ENCODE data around the gene SS18L1.

Gene SS18L1

DNA sequence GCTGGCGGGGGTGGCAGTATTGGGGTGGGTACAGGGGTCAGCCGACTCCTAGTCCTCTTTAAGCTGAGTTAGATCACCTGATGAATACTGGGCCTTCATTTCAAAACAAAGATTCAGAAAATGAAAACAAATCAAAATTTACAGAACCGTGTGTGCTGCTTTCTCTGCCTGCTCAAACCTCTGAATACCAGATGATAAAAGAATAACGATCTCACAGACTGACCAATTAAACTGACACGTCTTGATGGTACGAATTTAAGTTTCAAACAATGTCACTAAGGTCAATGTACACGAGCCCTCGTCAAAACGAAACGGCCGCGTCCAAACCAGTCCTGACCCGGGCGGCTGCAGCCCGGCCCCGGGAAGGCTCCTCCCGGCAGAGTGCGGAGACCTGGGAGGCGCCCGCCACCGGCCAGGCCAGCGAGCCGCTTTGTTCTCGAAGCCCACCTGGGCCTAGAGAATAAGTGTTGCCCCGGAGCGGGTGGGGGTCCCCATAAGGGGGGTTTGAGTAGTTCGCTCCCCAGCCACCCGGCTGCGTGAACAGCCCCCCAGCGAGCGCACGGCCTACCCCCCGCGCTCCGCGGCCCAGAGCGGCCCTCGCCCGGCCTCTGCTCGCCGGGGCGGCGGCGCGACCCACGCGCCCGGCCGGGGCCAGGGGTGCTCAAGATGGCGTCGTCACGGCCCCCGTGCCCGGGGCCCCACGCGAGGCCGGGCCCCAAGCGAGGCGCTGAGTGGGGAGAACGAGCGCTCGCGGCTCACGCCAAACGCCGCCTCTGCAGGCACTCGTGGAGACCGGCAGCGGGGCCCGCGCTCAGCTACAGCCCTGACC, 1.1 kb upstream of the SS18L1 start (continued):
- TF ChIP-seq ZFP30 (CRISPR knock-in tag; IDR thresholded peaks at IDR 0.05) (no peak), TOX (CRISPR knock-in tag; IDR thresholded peaks at IDR 0.05; ENCODE audit: borderline replicate concordance) (no peak), ARNTL (CRISPR knock-in tag; IDR thresholded peaks at IDR 0.05; ENCODE audit: borderline replicate concordance, low read depth) (no peak), SNAI2 (CRISPR knock-in tag; IDR thresholded peaks at IDR 0.05) (no peak), ISL1 (CRISPR knock-in tag; IDR thresholded peaks at IDR 0.05) (no peak), TCF4 (CRISPR knock-in tag; IDR thresholded peaks at IDR 0.05; ENCODE audit: borderline replicate concordance) (no peak)
- TF ChIP-seq, protein P1, sequence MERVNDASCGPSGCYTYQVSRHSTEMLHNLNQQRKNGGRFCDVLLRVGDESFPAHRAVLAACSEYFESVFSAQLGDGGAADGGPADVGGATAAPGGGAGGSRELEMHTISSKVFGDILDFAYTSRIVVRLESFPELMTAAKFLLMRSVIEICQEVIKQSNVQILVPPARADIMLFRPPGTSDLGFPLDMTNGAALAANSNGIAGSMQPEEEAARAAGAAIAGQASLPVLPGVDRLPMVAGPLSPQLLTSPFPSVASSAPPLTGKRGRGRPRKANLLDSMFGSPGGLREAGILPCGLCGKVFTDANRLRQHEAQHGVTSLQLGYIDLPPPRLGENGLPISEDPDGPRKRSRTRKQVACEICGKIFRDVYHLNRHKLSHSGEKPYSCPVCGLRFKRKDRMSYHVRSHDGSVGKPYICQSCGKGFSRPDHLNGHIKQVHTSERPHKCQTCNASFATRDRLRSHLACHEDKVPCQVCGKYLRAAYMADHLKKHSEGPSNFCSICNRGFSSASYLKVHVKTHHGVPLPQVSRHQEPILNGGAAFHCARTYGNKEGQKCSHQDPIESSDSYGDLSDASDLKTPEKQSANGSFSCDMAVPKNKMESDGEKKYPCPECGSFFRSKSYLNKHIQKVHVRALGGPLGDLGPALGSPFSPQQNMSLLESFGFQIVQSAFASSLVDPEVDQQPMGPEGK (CRISPR knock-in tag; IDR thresholded peaks at IDR 0.05; ENCODE audit: borderline replicate concordance), result no peak

DNA sequence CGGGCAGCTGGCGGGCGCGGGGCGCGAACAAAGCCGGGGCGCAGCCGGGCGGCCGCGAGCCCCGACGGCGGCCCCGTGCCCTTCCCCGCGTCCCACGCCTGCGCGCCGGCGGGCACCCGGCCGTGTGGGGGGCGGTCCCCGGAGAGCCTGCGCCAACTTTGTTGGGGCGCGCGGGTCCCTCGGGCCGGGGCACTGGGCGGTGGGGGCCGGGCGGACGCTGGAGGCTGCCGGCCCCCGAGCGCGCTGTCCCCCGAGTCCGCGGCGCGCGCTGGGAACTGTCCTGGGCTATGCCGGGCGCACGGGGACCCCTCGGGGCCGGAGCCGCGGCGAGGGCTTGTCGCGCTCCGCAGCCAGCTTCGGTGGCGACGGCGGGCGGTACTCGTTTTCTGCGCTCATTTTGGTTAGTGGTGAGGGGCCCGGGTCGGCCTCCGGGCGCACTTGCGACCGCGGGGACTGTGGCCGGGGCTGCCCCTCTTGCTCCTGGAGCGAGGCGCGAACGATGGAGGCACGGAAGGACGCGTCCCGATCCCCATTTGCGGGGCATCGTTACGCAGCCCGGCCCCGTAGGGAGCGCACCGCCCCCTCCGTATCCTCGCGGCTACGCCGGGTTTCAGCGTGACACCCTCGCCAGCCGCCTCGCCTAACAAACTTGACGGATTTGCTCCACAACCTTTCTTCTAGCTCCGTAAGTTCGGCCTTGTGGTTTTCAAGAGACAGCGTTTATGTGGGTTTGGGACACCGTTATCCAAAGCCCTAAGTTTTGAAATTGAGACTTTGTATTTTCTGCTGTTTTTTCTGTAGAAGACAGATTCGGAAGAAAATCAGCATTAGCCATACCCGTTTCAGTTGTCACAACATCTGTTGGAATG, 622 bp downstream of the SS18L1 start:
- peak; percentile 68 for ATAC-seq
- no peak for TF ChIP-seq ZFP30 (CRISPR knock-in tag; IDR thresholded peaks at IDR 0.05)
- no peak for TF ChIP-seq ZC3H10 (CRISPR knock-in tag; IDR thresholded peaks at IDR 0.05)
- TF ChIP-seq, protein P2, sequence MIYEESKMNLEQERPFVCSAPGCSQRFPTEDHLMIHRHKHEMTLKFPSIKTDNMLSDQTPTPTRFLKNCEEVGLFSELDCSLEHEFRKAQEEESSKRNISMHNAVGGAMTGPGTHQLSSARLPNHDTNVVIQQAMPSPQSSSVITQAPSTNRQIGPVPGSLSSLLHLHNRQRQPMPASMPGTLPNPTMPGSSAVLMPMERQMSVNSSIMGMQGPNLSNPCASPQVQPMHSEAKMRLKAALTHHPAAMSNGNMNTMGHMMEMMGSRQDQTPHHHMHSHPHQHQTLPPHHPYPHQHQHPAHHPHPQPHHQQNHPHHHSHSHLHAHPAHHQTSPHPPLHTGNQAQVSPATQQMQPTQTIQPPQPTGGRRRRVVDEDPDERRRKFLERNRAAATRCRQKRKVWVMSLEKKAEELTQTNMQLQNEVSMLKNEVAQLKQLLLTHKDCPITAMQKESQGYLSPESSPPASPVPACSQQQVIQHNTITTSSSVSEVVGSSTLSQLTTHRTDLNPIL (CRISPR knock-in tag; IDR thresholded peaks at IDR 0.05; ENCODE audit: low read depth), result no peak
- TF ChIP-seq GLIS3 (CRISPR knock-in tag; IDR thresholded peaks at IDR 0.05), result no peak
- no peak for TF ChIP-seq TOX (CRISPR knock-in tag; IDR thresholded peaks at IDR 0.05; ENCODE audit: borderline replicate concordance)
- TF ChIP-seq ZNF565 (CRISPR knock-in tag; conservative IDR thresholded peaks at IDR 0.05; ENCODE audit: low read depth), result no peak
- TF ChIP-seq, protein P3, sequence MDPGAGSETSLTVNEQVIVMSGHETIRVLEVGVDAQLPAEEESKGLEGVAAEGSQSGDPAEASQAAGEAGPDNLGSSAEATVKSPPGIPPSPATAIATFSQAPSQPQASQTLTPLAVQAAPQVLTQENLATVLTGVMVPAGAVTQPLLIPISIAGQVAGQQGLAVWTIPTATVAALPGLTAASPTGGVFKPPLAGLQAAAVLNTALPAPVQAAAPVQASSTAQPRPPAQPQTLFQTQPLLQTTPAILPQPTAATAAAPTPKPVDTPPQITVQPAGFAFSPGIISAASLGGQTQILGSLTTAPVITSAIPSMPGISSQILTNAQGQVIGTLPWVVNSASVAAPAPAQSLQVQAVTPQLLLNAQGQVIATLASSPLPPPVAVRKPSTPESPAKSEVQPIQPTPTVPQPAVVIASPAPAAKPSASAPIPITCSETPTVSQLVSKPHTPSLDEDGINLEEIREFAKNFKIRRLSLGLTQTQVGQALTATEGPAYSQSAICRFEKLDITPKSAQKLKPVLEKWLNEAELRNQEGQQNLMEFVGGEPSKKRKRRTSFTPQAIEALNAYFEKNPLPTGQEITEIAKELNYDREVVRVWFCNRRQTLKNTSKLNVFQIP (CRISPR knock-in tag; IDR thresholded peaks at IDR 0.05; ENCODE audit: borderline replicate concordance, low read depth), result no peak
- TF ChIP-seq, protein P4, sequence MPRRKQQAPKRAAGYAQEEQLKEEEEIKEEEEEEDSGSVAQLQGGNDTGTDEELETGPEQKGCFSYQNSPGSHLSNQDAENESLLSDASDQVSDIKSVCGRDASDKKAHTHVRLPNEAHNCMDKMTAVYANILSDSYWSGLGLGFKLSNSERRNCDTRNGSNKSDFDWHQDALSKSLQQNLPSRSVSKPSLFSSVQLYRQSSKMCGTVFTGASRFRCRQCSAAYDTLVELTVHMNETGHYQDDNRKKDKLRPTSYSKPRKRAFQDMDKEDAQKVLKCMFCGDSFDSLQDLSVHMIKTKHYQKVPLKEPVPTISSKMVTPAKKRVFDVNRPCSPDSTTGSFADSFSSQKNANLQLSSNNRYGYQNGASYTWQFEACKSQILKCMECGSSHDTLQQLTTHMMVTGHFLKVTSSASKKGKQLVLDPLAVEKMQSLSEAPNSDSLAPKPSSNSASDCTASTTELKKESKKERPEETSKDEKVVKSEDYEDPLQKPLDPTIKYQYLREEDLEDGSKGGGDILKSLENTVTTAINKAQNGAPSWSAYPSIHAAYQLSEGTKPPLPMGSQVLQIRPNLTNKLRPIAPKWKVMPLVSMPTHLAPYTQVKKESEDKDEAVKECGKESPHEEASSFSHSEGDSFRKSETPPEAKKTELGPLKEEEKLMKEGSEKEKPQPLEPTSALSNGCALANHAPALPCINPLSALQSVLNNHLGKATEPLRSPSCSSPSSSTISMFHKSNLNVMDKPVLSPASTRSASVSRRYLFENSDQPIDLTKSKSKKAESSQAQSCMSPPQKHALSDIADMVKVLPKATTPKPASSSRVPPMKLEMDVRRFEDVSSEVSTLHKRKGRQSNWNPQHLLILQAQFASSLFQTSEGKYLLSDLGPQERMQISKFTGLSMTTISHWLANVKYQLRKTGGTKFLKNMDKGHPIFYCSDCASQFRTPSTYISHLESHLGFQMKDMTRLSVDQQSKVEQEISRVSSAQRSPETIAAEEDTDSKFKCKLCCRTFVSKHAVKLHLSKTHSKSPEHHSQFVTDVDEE (CRISPR knock-in tag; IDR thresholded peaks at IDR 0.05), result no peak
- TF ChIP-seq ARNTL (CRISPR knock-in tag; IDR thresholded peaks at IDR 0.05; ENCODE audit: borderline replicate concordance, low read depth), result no peak

DNA sequence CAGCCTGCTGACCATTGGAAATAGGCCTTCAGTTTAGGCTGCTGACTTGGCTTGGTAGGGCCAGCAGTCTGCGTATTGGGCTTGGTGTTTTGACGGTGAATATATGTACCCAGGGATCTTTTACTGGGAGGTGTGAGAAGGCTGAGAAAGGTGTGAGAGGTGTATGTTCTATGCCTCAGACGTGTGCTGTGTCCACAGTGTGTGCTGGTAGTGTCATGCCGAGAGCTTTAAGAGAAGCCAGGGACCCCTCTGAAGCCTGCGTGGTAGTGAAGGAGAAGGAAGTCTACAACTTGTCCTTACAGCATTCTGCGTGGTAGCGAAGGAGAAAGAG, 2.1 kb downstream of the SS18L1 start:
- ATAC-seq, result no peak
- TF ChIP-seq ISL1 (CRISPR knock-in tag; IDR thresholded peaks at IDR 0.05) (no peak), ZFP3 (CRISPR knock-in tag; IDR thresholded peaks at IDR 0.05) (no peak), GLIS3 (CRISPR knock-in tag; IDR thresholded peaks at IDR 0.05) (no peak), ZNF8 (CRISPR knock-in tag; IDR thresholded peaks at IDR 0.05) (no peak), TCF4 (CRISPR knock-in tag; IDR thresholded peaks at IDR 0.05; ENCODE audit: borderline replicate concordance) (no peak), RARB (CRISPR knock-in tag; IDR thresholded peaks at IDR 0.05) (no peak), ZNF70 (CRISPR knock-in tag; IDR thresholded peaks at IDR 0.05) (no peak), SNAI2 (CRISPR knock-in tag; IDR thresholded peaks at IDR 0.05) (no peak), CSDC2 (CRISPR knock-in tag; IDR thresholded peaks at IDR 0.05) (no peak), PPARA (CRISPR knock-in tag; IDR thresholded peaks at IDR 0.05; ENCODE audit: borderline replicate concordance) (no peak), ZC3H10 (CRISPR knock-in tag; IDR thresholded peaks at IDR 0.05) (no peak), ARNTL (CRISPR knock-in tag; IDR thresholded peaks at IDR 0.05; ENCODE audit: borderline replicate concordance, low read depth) (no peak), ESRRG (CRISPR knock-in tag; IDR thresholded peaks at IDR 0.05) (no peak)
- TF ChIP-seq, protein P5, sequence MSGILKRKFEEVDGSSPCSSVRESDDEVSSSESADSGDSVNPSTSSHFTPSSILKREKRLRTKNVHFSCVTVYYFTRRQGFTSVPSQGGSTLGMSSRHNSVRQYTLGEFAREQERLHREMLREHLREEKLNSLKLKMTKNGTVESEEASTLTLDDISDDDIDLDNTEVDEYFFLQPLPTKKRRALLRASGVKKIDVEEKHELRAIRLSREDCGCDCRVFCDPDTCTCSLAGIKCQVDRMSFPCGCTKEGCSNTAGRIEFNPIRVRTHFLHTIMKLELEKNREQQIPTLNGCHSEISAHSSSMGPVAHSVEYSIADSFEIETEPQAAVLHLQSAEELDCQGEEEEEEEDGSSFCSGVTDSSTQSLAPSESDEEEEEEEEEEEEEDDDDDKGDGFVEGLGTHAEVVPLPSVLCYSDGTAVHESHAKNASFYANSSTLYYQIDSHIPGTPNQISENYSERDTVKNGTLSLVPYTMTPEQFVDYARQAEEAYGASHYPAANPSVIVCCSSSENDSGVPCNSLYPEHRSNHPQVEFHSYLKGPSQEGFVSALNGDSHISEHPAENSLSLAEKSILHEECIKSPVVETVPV (CRISPR knock-in tag; IDR thresholded peaks at IDR 0.05), result no peak
- TF ChIP-seq, protein P3 (CRISPR knock-in tag; IDR thresholded peaks at IDR 0.05; ENCODE audit: borderline replicate concordance, low read depth), result no peak
- TF ChIP-seq, protein P4 (CRISPR knock-in tag; IDR thresholded peaks at IDR 0.05), result no peak

Measured in SK-N-SH treated with all-trans-retinoic acid at 6 μM for 48 hours (cell line).